Measurements from ENCODE around the gene VAMP8.

GRCh38 chr2:85527787-85528186 lies 49.6 kb upstream of the VAMP8 start:
- no peak for TF ChIP-seq CTCF (IDR thresholded peaks at IDR 0.05)
- no peak for TF ChIP-seq EZH2 (IDR thresholded peaks at IDR 0.05)

Measured in neural progenitor cell (in vitro differentiated cells).